HepG2 (cell line): Measurements from ENCODE around the gene HS3ST3B1. TPM values are rescaled to one million over a fixed set of nuclear protein-coding genes. Genes with fewer than 3 reads are reported as not detected.

Source experiments
- ATF7-NPFF ChIP-seq: sonication (generic); formaldehyde crosslinking; IDR thresholded peaks from 2 replicates; pipeline ENCODE4 v1.8.1; 2023; ENCODE audit warnings: mild to moderate bottlenecking, low read depth, missing genetic modification reagents, moderate library complexity
- ATM ChIP-seq: fragments of 450-650 bp; IDR thresholded peaks from 2 replicates; pipeline ENCODE4 v1.7.1; 2017; ENCODE audit warnings: mild to moderate bottlenecking, borderline replicate concordance
- CENPX ChIP-seq: sonication (generic); formaldehyde crosslinking; IDR thresholded peaks from 2 replicates; pipeline ENCODE4 v1.9.0; 2021; ENCODE audit warnings: mild to moderate bottlenecking, missing genetic modification reagents, moderate library complexity
- EHMT2 ChIP-seq: fragments of 200-600 bp; sonication (generic); IDR thresholded peaks from 2 replicates; pipeline ENCODE4 v1.7.0; 2017; ENCODE audit warnings: antibody characterized with exemption, low read depth, low read length, borderline replicate concordance
- FOXM1 ChIP-seq: sonication (generic); formaldehyde crosslinking; IDR thresholded peaks from 2 replicates; pipeline ENCODE4 v1.5.0; 2020; ENCODE audit warnings: missing genetic modification reagents
- HDAC6 ChIP-seq: fragments of 200-600 bp; sonication (generic); IDR thresholded peaks from 2 replicates; pipeline ENCODE4 v1.7.0; 2017; ENCODE audit warnings: mild to moderate bottlenecking, antibody characterized with exemption, low read length, low read depth
- JARID2 ChIP-seq: sonication (generic); formaldehyde crosslinking; IDR thresholded peaks from 2 replicates; pipeline ENCODE4 v1.8.1; 2023; ENCODE audit warnings: missing genetic modification reagents, inconsistent platforms; ENCODE audit not compliant: insufficient replicate concordance
- KLF13 ChIP-seq: sonication (generic); formaldehyde crosslinking; IDR thresholded peaks from 2 replicates; pipeline ENCODE4 v1.4.0; 2020; ENCODE audit warnings: mild to moderate bottlenecking, missing genetic modification reagents
- MEIS1 ChIP-seq: sonication (generic); formaldehyde crosslinking; IDR thresholded peaks from 2 replicates; pipeline ENCODE4 v1.9.0; 2021; ENCODE audit warnings: mild to moderate bottlenecking, missing genetic modification reagents, moderate library complexity, borderline replicate concordance
- NFIB ChIP-seq: sonication (generic); formaldehyde crosslinking; IDR thresholded peaks from 2 replicates; pipeline ENCODE4 v1.9.0; 2021; ENCODE audit warnings: missing genetic modification reagents, mild to moderate bottlenecking, borderline replicate concordance
- PAWR ChIP-seq: sonication (generic); formaldehyde crosslinking; IDR thresholded peaks from 2 replicates; pipeline ENCODE4 v1.4.0; 2020; ENCODE audit warnings: missing genetic modification reagents, mild to moderate bottlenecking, borderline replicate concordance
- ZBTB20 ChIP-seq: sonication (generic); formaldehyde crosslinking; IDR thresholded peaks from 2 replicates; pipeline ENCODE4 v1.8.1; 2023; ENCODE audit warnings: missing genetic modification reagents, low read depth, mild to moderate bottlenecking, borderline replicate concordance
- ZNF138 ChIP-seq: sonication (generic); formaldehyde crosslinking; IDR thresholded peaks from 2 replicates; pipeline ENCODE4 v1.5.0; 2020; ENCODE audit warnings: mild to moderate bottlenecking, low read depth, missing genetic modification reagents
- ZNF205 ChIP-seq: IDR thresholded peaks from 2 replicates; pipeline ENCODE4 v1.6.1; 2018; ENCODE audit warnings: missing biosample characterization, missing genetic modification reagents
- ZNF232 ChIP-seq: sonication (generic); formaldehyde crosslinking; IDR thresholded peaks from 2 replicates; pipeline ENCODE4 v1.4.0; 2020; ENCODE audit warnings: missing genetic modification reagents, borderline replicate concordance
- ZNF33A ChIP-seq: sonication (generic); formaldehyde crosslinking; IDR thresholded peaks from 2 replicates; pipeline ENCODE4 v1.5.1; 2020; ENCODE audit warnings: missing genetic modification reagents, mild to moderate bottlenecking, moderate library complexity, borderline replicate concordance
- ZNF510 ChIP-seq: sonication (generic); formaldehyde crosslinking; IDR thresholded peaks from 2 replicates; pipeline ENCODE4 v1.4.0; 2020; ENCODE audit warnings: low read depth, mild to moderate bottlenecking, missing genetic modification reagents
- ZNF562 ChIP-seq: sonication (generic); formaldehyde crosslinking; IDR thresholded peaks from 2 replicates; pipeline ENCODE4 v1.8.0; 2022; ENCODE audit warnings: missing genetic modification reagents, borderline replicate concordance
- ZNF737 ChIP-seq: sonication (generic); formaldehyde crosslinking; IDR thresholded peaks from 2 replicates; pipeline ENCODE4 v1.5.0; 2020; ENCODE audit warnings: missing genetic modification reagents, mild to moderate bottlenecking, borderline replicate concordance
- ZNF781 ChIP-seq: sonication (generic); formaldehyde crosslinking; IDR thresholded peaks from 2 replicates; pipeline ENCODE4 v1.5.1; 2020; ENCODE audit warnings: borderline replicate concordance, mild to moderate bottlenecking, missing genetic modification reagents; ENCODE audit errors: not compliant biosample characterization
- polyA plus RNA-seq, 8 experiments: library from polyadenylated mRNA; depleted of rRNA in 3 of 8; stranded (reverse) in 7 of 8; unstranded in 1 of 8; fragments of >200 nt; fragmentation: Illumina TruSeq in 4 of 8; extraction: Trizol in 4 of 8; gene quantifications; 2 replicates each; pipeline versions ENCODE4 v1.2.1 to v1.2.3, GENCODE V29; 2011 to 2016; ENCODE audit warnings: low read depth in 4 of 8, missing spikeins in 1 of 8, mixed read lengths in 1 of 8; ENCODE audit not compliant: insufficient read depth in 1 of 8
- total RNA-seq, 5 experiments: library from RNA; depleted of rRNA; stranded (reverse); fragments of >200 nt; fragmentation: Illumina TruSeq; extraction: Trizol; gene quantifications; 2 replicates each; pipeline ENCODE4 v1.2.3, GENCODE V29; 2016; ENCODE audit warnings: low read depth in 1 of 5
- TF ChIP-seq, protein P1 (sequence below): sonication (generic); formaldehyde crosslinking; IDR thresholded peaks from 2 replicates; pipeline ENCODE4 v1.8.0; 2022; ENCODE audit warnings: missing genetic modification reagents, mild to moderate bottlenecking, borderline replicate concordance
- TF ChIP-seq, protein P2 (sequence below): IDR thresholded peaks from 2 replicates; pipeline ENCODE4 v1.6.1; 2016; ENCODE audit warnings: missing compliant biosample characterization, missing genetic modification reagents, borderline replicate concordance
- TF ChIP-seq, protein P3 (sequence below): sonication (generic); formaldehyde crosslinking; IDR thresholded peaks from 2 replicates; pipeline ENCODE4 v1.5.1; 2020; ENCODE audit warnings: mild to moderate bottlenecking, moderate library complexity, missing genetic modification reagents
- TF ChIP-seq, protein P4 (sequence below): sonication (generic); formaldehyde crosslinking; IDR thresholded peaks from 2 replicates; pipeline ENCODE4 v1.4.0; 2020; ENCODE audit warnings: mild to moderate bottlenecking, missing genetic modification reagents

HS3ST3B1 gene
- total and polyA plus RNA-seq, 2 of the 13 experiments (the other 11 are each of a cell fraction or from before 2014, with no cell fraction given), result 15.7 to 39.5 TPM

DNA sequence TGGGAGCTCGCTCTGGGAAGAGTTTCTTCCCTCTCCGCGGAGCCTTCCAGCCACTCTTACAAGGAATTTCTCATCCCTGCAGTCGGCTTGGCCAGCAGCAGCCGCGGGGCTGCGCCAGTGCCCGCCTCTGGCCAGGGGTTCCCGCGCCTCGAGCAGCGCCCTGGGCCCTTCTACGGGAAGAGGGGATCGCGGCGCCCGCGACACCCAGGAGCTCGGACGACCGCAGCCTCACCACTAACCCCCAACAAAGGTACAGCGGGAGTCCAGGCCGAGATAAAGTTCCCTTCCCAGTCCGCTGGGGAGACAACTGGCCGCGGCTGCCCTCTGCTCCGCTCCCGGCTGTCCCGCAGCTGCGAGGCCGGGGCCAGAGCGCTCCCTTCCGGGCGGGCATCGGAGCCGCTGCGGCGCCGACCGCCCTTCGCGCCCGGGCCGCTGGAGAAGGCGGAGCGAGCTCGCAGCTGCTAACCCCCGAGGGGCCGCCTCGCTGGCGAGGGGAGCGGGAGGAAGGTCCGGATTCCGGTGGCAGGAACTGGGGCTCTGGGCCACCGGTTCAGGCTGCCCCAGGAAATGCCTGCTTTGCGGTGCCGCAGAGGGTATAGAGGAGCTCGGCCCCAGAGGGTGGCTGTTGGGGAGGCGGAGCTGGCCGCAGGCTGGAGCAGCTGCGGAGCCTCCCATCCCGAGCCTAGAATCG is 3.6 kb upstream of the HS3ST3B1 start (continued):
- TF ChIP-seq, protein P1, sequence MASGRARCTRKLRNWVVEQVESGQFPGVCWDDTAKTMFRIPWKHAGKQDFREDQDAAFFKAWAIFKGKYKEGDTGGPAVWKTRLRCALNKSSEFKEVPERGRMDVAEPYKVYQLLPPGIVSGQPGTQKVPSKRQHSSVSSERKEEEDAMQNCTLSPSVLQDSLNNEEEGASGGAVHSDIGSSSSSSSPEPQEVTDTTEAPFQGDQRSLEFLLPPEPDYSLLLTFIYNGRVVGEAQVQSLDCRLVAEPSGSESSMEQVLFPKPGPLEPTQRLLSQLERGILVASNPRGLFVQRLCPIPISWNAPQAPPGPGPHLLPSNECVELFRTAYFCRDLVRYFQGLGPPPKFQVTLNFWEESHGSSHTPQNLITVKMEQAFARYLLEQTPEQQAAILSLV (CRISPR knock-in tag), result peak; percentile 53; the same call in 1 of the 2 replicates
- TF ChIP-seq ZNF781 (CRISPR knock-in tag), result no peak
- 0 out of 2 replicates have a peak, but pooled peaks have one; percentile 28 for TF ChIP-seq MEIS1 (CRISPR knock-in tag)
- TF ChIP-seq ZNF232 (CRISPR knock-in tag), result 0 out of 2 replicates have a peak, but pooled peaks have one; percentile 18
- TF ChIP-seq ATM, result no peak
- peak; percentile 78; the same call in 1 of the 2 replicates for TF ChIP-seq ZNF138 (CRISPR knock-in tag)
- TF ChIP-seq, protein P2, sequence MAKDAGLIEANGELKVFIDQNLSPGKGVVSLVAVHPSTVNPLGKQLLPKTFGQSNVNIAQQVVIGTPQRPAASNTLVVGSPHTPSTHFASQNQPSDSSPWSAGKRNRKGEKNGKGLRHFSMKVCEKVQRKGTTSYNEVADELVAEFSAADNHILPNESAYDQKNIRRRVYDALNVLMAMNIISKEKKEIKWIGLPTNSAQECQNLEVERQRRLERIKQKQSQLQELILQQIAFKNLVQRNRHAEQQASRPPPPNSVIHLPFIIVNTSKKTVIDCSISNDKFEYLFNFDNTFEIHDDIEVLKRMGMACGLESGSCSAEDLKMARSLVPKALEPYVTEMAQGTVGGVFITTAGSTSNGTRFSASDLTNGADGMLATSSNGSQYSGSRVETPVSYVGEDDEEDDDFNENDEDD, result 0 out of 2 replicates have a peak, but pooled peaks have one; percentile 34
- peak; percentile 23; the same call in 1 of the 2 replicates for TF ChIP-seq ATF7-NPFF
- TF ChIP-seq ZNF205 (CRISPR knock-in tag), result peak; percentile 69
- TF ChIP-seq EHMT2, result no peak
- no peak for TF ChIP-seq ZNF510
- TF ChIP-seq, protein P3, sequence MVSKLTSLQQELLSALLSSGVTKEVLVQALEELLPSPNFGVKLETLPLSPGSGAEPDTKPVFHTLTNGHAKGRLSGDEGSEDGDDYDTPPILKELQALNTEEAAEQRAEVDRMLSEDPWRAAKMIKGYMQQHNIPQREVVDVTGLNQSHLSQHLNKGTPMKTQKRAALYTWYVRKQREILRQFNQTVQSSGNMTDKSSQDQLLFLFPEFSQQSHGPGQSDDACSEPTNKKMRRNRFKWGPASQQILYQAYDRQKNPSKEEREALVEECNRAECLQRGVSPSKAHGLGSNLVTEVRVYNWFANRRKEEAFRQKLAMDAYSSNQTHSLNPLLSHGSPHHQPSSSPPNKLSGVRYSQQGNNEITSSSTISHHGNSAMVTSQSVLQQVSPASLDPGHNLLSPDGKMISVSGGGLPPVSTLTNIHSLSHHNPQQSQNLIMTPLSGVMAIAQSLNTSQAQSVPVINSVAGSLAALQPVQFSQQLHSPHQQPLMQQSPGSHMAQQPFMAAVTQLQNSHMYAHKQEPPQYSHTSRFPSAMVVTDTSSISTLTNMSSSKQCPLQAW (CRISPR knock-in tag), result peak; percentile 52; the same call in 1 of the 2 replicates
- no peak for TF ChIP-seq JARID2 (CRISPR knock-in tag)
- TF ChIP-seq CENPX, result no peak
- TF ChIP-seq ZNF737, result no peak
- TF ChIP-seq ZNF562 (CRISPR knock-in tag), result no peak
- TF ChIP-seq, protein P4, sequence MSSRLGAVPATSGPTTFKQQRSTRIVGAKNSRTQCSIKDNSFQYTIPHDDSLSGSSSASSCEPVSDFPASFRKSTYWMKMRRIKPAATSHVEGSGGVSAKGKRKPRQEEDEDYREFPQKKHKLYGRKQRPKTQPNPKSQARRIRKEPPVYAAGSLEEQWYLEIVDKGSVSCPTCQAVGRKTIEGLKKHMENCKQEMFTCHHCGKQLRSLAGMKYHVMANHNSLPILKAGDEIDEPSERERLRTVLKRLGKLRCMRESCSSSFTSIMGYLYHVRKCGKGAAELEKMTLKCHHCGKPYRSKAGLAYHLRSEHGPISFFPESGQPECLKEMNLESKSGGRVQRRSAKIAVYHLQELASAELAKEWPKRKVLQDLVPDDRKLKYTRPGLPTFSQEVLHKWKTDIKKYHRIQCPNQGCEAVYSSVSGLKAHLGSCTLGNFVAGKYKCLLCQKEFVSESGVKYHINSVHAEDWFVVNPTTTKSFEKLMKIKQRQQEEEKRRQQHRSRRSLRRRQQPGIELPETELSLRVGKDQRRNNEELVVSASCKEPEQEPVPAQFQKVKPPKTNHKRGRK (CRISPR knock-in tag), result 0 out of 2 replicates have a peak, but pooled peaks have one; percentile 50
- TF ChIP-seq FOXM1 (CRISPR knock-in tag), result no peak
- TF ChIP-seq KLF13 (CRISPR knock-in tag), result no peak
- no peak for TF ChIP-seq NFIB (CRISPR knock-in tag)
- TF ChIP-seq PAWR, result no peak
- TF ChIP-seq HDAC6, result no peak
- TF ChIP-seq ZNF33A, result no peak
- TF ChIP-seq ZBTB20, result no peak
